HG03135 (cell line): ENCODE measurements around the gene RNF213.

Source experiments
- ATAC-seq: cut with Tn5 transposase; IDR thresholded peaks from one replicate; pipeline ENCODE4 v1.9.1; 2021; ENCODE audit warnings: mild to moderate bottlenecking, moderate library complexity; ENCODE audit not compliant: unreplicated experiment

Gene RNF213

GRCh38 chr17:80363518-80364090 lies 103.0 kb downstream of the RNF213 start:
- no peak for ATAC-seq

DNA sequence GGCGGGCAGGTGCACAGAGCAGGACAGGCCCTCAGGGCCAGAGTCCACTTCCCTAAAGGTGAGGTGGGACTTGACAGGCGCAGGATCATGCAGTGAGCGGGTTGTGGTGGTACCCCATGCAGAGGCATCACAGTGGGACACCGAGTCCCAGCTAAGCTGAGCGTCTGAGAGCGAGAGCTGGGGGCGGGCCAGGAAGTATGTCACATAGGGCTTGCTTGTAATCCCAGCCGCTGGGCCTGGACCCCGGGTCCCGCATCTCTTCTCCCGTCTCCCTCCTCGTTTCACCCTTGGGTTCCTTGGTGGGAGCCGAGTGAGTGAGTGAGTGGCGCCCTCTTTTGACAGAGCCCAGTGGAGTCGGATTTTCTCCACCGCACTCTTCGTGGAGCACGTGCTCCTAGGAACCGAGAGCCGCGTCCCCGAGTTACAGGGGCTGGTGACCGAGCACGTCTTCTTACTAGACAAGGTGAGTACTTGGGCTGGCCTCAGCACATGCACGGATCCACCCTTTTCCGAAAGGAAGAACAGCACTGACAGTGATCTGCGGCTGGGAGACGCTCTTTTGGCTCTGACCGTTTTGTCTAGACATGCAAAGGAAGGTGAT lies 103.5 kb downstream of the RNF213 start:
- ATAC-seq, result no peak

DNA sequence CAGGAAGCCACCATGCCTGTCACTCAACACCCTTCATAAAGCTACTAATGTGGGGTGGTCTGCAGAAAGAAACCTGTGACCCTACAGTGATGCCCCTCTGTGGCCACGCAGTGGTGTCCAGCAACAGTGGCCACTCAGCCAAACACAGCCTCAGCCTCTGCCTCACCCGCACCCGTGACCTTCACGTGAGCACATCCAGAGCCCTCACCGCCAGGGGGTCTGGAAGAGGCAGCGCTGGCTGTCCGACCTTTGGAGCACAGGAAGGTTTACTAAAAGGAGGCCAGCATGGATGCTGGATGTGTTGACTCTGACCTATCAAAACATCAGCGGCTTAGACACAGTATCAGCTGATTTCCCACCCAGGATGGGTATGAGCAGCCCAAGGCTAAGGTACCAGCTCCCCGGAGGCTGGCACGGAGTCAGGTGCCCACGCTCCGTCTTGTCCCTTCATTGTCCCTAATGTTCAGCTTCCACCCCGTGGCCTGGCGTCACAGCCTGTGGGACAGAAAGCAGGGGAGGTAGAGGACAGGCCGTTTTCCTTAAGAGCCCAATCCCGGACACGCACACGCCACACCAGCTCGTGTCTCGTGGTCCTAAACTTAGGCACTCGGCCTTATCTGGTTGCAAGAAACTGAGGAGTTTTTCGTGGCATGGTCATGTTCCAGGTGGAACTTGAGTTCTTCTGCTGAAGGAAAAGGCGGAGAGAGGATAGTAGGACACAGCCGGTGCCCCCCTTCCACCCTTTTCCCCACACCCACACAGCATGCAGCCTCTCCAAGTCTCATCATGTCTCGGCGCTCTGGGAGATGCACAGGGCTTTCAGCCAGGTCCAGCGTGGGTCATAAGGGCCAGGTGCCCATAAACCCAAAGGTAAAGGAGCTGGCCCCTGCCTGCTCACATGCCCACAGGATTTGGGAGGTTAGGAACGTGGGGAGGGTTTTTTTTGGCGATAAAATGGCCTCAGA lies 104.6 kb downstream of the RNF213 start:
- ATAC-seq, result no peak

DNA sequence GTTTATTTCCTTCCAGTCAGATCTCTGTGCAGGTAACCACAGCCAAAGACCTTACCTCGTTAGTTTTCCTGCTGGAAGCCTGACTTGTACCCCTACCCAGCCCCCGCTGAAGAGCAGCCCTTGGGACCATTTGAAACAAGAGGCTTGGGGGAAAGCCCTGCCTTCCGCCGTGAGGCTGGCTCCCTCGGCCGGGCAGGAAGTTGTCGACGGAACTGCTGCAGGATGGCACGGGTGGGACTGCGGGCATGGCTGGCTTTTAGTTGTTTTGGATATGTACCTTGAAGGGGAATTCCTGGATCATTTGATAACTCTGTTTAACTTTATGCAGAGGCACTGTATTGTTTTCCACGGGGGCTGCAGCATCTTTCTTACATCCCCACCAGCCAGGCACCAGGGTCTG lies 105.3 kb downstream of the RNF213 start:
- no peak for ATAC-seq

DNA sequence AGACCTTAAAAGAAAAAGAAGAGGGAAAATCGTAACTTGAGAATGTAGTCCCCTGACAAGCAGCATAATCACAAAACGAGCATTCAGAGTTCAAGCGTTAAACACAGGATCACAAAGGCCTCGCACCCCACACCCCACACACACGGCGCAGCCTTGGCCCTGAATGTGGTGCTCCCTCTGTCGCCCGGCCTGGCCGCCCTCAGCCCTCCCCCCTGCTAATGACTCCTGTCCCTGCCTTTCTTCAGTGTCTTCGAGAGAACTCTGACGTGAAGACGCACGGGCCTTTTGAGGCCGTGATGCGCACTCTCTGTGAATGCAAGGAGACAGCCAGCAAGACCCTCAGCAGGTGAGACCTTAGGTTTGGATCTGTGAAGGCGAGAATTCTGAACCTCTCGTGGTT lies 106.9 kb downstream of the RNF213 start:
- ATAC-seq, result no peak

GRCh38 chr17:80371196-80371595 lies 110.5 kb downstream of the RNF213 start:
- no peak for ATAC-seq

DNA sequence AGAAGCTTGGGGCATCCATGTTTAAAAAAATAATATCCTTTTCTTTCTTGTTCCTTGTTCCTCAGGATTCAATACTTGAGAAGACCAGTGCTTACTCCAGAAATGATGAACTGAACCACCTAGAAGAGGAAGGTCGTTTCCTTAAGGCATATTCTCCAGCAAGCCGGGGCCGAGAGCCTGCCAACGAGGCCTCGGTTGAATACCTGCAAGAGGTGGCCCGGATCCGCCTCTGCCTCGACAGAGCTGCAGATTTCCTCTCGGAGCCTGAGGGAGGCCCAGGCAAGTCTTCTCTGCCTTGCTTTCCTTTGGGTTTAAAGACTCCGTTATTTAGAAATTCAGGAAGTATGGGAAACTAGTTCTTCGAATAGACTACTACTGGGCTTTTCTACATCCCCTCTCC lies 111.8 kb downstream of the RNF213 start:
- ATAC-seq, result no peak

DNA sequence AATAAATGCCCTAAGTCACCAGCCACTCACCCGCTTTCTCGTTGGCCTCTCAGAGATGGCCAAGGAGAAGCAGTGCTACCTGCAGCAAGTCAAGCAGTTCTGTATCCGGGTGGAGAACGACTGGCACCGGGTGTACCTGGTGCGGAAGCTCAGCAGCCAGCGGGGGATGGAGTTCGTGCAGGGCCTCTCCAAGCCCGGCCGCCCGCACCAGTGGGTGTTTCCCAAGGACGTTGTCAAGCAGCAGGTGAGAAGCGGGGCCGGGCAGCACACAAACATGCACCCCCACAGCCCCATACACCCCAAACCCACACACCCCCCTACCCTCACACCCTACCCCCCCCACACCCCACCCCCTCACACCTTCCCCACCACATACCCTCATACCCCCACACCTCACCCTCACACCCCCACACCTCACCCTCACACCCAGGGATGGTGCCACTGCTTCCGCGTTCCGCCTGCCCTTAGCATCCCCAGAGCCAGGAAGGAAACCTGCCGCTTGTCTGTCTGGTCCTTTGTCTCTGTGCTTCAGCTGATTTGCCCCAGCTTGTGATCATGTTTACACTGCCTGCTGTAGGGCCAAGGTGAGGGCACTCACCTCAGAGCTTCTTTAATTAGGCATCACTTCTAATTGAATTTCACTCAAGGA lies 112.4 kb downstream of the RNF213 start:
- no peak for ATAC-seq

DNA sequence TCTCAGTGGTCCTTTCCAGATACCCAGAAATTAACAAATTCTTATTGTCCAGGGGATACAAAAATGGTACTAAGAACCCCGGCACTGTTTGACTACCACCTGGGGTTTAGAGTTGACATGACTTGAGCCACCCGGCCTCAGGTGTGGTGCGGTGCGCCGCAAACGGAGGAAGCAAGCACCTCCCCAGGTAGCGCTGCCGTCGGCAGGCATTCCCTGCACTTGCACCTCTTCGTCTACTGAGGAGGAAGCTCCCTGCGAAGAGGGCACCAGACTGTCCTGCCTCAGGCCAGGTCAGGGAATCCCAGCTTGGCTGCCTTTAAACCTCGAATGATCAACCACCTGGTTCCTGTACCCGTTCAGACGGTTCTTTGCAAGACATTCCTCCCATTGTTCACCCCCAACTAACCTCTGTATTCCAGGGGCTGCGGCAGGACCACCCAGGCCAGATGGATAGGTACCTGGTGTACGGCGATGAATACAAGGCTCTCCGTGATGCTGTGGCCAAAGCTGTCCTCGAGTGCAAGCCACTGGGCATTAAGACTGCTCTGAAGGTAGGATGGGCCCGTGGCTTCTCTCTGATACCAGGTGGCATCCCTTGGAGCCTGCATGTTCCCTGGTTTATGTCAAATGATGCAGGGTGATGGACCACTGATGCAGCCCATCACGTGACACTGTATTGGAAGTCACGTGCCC lies 113.5 kb downstream of the RNF213 start:
- ATAC-seq, result no peak

GRCh38 chr17:80374732-80375585 lies 114.3 kb downstream of the RNF213 start:
- no peak for ATAC-seq

DNA sequence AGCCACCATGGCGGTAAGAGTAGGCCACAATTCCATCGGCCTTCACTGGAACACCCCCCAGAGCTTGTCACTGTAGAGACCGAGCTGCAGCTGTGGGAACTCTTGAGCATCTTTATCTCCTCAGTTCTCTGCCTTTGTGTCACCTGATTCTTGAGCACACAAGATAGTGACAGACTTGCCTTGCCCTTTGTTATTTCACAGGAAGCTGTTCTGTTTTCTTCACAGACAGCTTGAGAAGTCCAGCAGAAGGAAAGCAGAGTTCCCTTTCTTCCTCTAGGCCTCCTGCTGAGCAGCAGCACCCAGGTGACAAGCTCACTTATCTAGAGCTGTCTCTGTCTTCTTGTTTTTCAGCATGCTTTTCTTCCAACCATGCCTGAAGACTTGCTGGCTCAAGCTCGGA lies 115.9 kb downstream of the RNF213 start:
- no peak for ATAC-seq

DNA sequence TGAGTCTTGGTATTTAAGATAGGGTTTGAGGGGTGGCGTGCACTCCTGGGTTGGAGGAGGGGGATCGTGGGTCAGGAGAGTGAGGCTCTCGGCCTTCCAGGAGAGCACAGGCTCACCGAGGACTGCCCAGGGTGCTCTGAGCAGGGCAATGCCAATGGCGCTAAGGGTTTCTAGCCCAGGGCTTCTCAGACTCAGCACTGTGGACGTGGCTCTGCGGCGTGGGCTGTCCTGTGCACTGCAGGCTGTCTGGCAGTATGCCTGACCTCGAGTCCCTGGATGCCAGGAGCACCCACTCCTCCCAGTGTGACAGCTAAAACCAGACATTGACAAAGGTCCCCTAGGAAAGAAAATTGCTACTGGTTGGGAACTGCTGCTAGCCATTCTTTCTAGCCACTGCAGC lies 117.1 kb downstream of the RNF213 start:
- ATAC-seq, result no peak

- no peak for ATAC-seq
These were observed 118.7 kb downstream of the RNF213 start for GRCh38 chr17:80379348-80379747.

- no peak for ATAC-seq
These were observed 119.4 kb downstream of the RNF213 start for GRCh38 chr17:80380068-80380467.

GRCh38 chr17:80380555-80381002 lies 119.9 kb downstream of the RNF213 start:
- no peak for ATAC-seq

DNA sequence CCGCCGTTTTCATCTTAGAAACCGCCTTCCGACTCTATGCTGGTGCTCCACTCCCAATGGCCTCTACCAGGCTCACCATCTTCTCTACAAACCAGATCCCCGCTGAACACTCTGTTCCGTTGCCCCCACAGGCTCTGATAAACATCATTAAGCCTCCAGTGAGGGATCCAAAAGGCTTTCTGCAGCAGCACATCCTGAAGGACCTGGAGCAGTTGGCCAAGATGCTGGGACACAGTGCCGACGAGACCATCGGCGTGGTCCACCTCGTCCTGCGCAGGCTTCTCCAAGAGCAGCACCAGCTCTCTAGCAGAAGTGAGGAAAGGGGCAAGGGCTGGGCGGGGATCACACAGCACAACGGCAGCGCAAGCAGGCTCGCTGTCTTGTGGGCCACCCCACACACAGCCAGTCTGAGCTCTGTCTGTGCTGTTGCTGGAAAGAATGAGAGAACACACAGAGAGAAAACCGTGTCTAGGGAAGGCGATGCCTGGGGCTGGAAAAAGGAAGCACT lies 120.8 kb downstream of the RNF213 start:
- no peak for ATAC-seq

DNA sequence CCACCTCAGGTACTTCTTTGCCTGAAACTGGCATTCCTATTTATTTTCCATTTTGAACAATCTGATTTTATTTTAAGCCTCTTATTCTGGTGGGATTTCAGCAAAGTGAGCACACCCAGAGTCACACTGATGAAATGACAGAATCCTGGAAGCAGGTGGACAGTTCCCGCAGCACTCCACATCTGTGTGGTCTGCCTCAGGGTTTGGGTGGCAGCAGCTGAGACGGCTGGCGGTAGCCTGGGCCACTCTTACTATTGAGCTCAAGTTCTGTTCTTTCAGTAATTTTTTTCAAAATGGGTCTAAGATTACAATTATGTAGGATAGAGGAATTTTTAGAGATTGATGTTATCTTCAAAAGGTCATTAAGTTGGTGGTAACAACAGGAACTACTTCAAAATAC lies 121.8 kb downstream of the RNF213 start:
- ATAC-seq, result no peak

- no peak for ATAC-seq
These were observed 122.3 kb downstream of the RNF213 start for GRCh38 chr17:80382956-80383355.

DNA sequence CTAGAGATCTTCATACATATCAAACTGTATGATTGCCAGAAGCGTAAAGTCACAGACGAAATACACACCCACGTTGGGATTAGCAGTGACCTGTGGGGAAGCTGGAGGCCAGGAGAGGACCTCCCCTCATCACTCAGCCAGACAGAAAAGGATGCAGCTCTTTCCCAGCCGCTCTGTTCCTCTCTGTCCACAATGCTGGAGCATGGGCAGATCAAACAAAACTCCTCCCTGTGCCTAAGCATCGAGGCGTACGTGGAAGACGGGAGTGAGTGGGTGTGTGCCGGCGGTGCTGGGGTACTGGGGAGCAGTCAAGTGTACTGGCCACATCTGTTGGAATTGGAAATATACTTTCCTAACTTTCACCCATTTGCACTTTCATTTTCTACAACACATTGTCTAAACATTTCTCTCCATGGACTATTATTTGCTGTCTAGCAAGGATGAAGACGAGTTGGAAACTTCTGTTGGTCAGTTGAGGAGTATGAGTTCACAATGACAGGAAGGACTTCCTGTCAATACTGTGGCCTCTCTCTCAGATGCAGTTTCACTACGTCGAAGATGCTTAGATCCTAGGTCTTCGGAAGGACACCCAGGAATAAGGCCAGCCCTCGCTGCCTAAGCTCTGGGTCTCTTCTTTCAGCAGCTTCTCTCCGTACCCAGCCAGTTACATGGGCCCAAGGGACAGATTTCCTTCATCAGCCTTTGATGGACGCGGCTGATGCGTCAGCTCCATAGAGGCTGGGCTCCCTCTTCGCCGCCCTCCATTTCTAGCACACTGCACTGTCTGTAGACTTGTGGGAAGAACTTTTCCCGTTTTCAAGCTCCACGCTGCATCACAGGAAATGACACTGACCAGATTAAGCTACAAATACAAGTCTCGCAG lies 123.7 kb downstream of the RNF213 start:
- ATAC-seq, result no peak
